Measurements from ENCODE around the gene THADA. TPM values are rescaled to one million over a fixed set of nuclear protein-coding genes. Genes with fewer than 3 reads are reported as not detected.
A peak's percentile ranks its signal among the peaks of the same experiment; 100 is the strongest.
"Not testable (repeated sequence)": the region's sequence is repeated elsewhere in the genome, so short reads cannot be mapped to it uniquely, and the experiment has no call there.

The THADA gene
- total and polyA plus RNA-seq, 4 experiments from 2014 or later, result 20.3 to 44.8 (median 32.8) TPM

DNA sequence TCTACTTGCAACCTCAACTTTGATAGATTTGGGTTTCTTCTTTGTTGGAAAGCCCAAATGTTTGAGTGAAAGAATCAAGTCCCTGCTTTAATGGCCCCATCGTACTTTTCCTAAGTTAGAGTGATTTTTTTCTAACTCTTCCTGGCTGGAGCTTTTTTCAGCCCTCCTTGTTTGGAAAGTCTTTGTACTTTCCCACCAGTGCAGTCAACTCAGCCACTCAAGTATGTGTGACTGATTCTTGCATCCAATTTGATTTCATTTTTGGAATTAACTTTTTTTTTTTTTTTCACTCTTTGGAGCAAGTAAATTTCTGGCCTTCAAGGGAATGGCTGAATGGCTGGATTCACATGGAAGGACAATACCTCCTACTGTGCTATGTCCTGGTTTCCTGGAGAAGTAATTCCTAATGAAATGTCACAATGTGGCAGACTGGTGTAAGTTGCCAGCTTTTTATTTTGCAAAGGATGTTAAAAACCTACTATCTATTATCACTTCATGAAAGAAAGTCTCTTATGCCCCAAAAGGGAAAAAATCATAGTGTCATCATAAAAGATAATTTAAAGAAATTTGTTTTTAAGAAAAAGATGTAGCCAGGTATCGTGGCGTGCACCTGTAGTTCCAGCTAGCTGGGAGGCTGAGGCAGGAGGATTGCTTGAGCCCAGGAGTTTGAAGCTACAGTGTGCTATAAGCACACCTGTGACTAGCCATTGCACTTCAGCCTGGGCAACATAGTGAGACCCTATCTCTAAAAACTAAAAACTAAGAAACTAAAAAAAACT is 293.5 kb downstream of the THADA start:
- no peaks in the 10 kb centered on the region for H3K27me3 Mint-ChIP-seq
- H3K4me3 Mint-ChIP-seq, result no peak overlapping the region
- H3K9me3 Mint-ChIP-seq, result no peaks in the 10 kb centered on the region
- H3K36me3 Mint-ChIP-seq, result peaks cover 20 to 24% of the 10 kb centered on the region in 2 donors
- no peak overlapping the region for H3K4me3 ChIP-seq (ENCODE audit: low read length in 2 of 2)
- no peaks in the 10 kb centered on the region for H3K9me3 ChIP-seq (ENCODE audit: control insufficient read depth in 1 of 2, low read length in 2 of 2)
- ChIA-PET CTCF (ENCODE audit: partially characterized antibody) (interaction anchor here (0.9 kb wide), 1 partner anchor 183 kb away, joined by 3 read pairs; no protein-coding TSS in a partner anchor), POLR2A (ENCODE audit: partially characterized antibody) (interaction anchor here (0.6 kb wide), 1 partner anchor 369 kb away, joined by 3 read pairs; no protein-coding TSS in a partner anchor)
- H3K4me1 Mint-ChIP-seq, result peaks cover 0 to 10% (median 3%) of the 10 kb centered on the region in 4 donors
- intact Hi-C loops (cut with micrococcal nuclease), result no loop called here
- H3K27me3 ChIP-seq (ENCODE audit: insufficient read depth, low read length), result no peaks in the 10 kb centered on the region
- H3K4me1 ChIP-seq (ENCODE audit: insufficient read depth, low read length), result no peaks in the 10 kb centered on the region
- H3K27ac Mint-ChIP-seq, result no peak overlapping the region
- H3K27ac ChIP-seq (ENCODE audit: low read depth, low read length), result no peak overlapping the region
- DNase-seq, result no peak
- H3K36me3 ChIP-seq (ENCODE audit: insufficient read depth, low read length), result no peaks in the 10 kb centered on the region

- Histone ChIP-seq H3K27ac (ENCODE audit: low read depth, low read length) (no peak overlapping the region), H3K27me3 (ENCODE audit: insufficient read depth, low read length) (no peaks in the 10 kb centered on the region), H3K36me3 (ENCODE audit: insufficient read depth, low read length) (no peaks in the 10 kb centered on the region), H3K4me3 (ENCODE audit: low read length in 2 of 2) (no peak overlapping the region), H3K4me1 (ENCODE audit: insufficient read depth, low read length) (no peaks in the 10 kb centered on the region), H3K9me3 (ENCODE audit: control insufficient read depth in 1 of 2, low read length in 2 of 2) (no peaks in the 10 kb centered on the region)
- CTCF ChIA-PET (ENCODE audit: partially characterized antibody), result no interaction called here
- Mint-ChIP-seq H3K27me3 (no peaks in the 10 kb centered on the region), H3K27ac (peak overlapping the region in 2 of 7 donors; percentile 63 to 69), H3K9me3 (no peaks in the 10 kb centered on the region), H3K4me1 (peaks cover 0 to 12% (median 3%) of the 10 kb centered on the region in 4 donors), H3K4me3 (no peak overlapping the region), H3K36me3 (peaks cover 14% of the 10 kb centered on the region in 2 donors)
- intact Hi-C loops (cut with micrococcal nuclease), result no loop called here
- DNase-seq, result no peak
- POLR2A ChIA-PET (ENCODE audit: partially characterized antibody), result no interaction called here
These were observed 294.9 kb downstream of the THADA start for GRCh38 chr2:43300781-43301583.

GRCh38 chr2:43300222-43300621 is 295.6 kb downstream of the THADA start:
- Histone ChIP-seq H3K9me3 (ENCODE audit: control insufficient read depth in 1 of 2, low read length in 2 of 2) (no peaks in the 10 kb centered on the region), H3K4me1 (ENCODE audit: insufficient read depth, low read length) (no peaks in the 10 kb centered on the region), H3K4me3 (ENCODE audit: low read length in 2 of 2) (no peak overlapping the region), H3K36me3 (ENCODE audit: insufficient read depth, low read length) (no peaks in the 10 kb centered on the region), H3K27me3 (ENCODE audit: insufficient read depth, low read length) (no peaks in the 10 kb centered on the region), H3K27ac (ENCODE audit: low read depth, low read length) (no peak overlapping the region)
- Mint-ChIP-seq H3K36me3 (peaks cover 10 to 14% of the 10 kb centered on the region in 2 donors), H3K9me3 (no peaks in the 10 kb centered on the region), H3K4me1 (peaks cover 0 to 10% (median 3%) of the 10 kb centered on the region in 4 donors), H3K27ac (no peak overlapping the region), H3K4me3 (no peak overlapping the region), H3K27me3 (no peaks in the 10 kb centered on the region)
- POLR2A ChIA-PET (ENCODE audit: partially characterized antibody), result no interaction called here
- intact Hi-C loops (cut with micrococcal nuclease), result no loop called here
- no peak for DNase-seq
- CTCF ChIA-PET (ENCODE audit: partially characterized antibody), result no interaction called here

GRCh38 chr2:43298500-43298899 is 297.3 kb downstream of the THADA start:
- Histone ChIP-seq H3K9me3 (ENCODE audit: control insufficient read depth in 1 of 2, low read length in 2 of 2) (no peaks in the 10 kb centered on the region), H3K27ac (ENCODE audit: low read depth, low read length) (no peak overlapping the region), H3K36me3 (ENCODE audit: insufficient read depth, low read length) (no peaks in the 10 kb centered on the region), H3K27me3 (ENCODE audit: insufficient read depth, low read length) (no peaks in the 10 kb centered on the region), H3K4me1 (ENCODE audit: insufficient read depth, low read length) (peaks cover 8% of the 10 kb centered on the region), H3K4me3 (ENCODE audit: low read length in 2 of 2) (no peak overlapping the region)
- no peak for DNase-seq
- H3K27me3 Mint-ChIP-seq, result no peaks in the 10 kb centered on the region
- CTCF ChIA-PET (ENCODE audit: partially characterized antibody), result no interaction called here
- peaks cover 8 to 11% of the 10 kb centered on the region in 2 donors for H3K36me3 Mint-ChIP-seq
- POLR2A ChIA-PET (ENCODE audit: partially characterized antibody), result no interaction called here
- peaks cover 11 to 20% (median 14%) of the 10 kb centered on the region in 4 donors for H3K4me1 Mint-ChIP-seq
- H3K4me3 Mint-ChIP-seq, result no peak overlapping the region
- peak overlapping the region in 1 of 7 donors; percentile 41 for H3K27ac Mint-ChIP-seq
- H3K9me3 Mint-ChIP-seq, result no peaks in the 10 kb centered on the region
- intact Hi-C loops (cut with micrococcal nuclease), result no loop called here

DNA sequence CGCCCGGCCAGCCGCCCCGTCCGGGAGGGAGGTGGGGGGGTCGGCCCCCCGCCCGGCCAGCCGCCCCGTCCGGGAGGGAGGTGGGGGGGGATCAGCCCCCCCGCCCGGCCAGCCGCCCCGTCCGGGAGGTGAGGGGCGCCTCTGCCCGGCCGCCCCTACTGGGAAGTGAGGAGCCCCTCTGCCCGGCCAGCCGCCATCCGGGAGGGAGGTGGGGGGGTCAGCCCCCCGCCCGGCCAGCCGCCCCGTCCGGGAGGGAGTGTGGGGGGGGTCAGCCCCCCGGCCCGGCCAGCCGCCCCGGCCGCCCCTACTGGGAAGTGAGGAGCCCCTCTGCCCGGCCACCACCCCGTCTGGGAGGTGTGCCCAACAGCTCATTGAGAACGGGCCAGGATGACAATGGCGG is 298.1 kb downstream of the THADA start:
- H3K27ac ChIP-seq (ENCODE audit: low read depth, low read length); H3K27me3 Mint-ChIP-seq; CTCF ChIA-PET (ENCODE audit: partially characterized antibody); H3K36me3 ChIP-seq (ENCODE audit: insufficient read depth, low read length); H3K4me3 ChIP-seq (ENCODE audit: low read length in 2 of 2); H3K9me3 ChIP-seq (ENCODE audit: control insufficient read depth in 1 of 2, low read length in 2 of 2); DNase-seq; H3K27me3 ChIP-seq (ENCODE audit: insufficient read depth, low read length); intact Hi-C loops (cut with micrococcal nuclease); H3K4me3 Mint-ChIP-seq; H3K4me1 ChIP-seq (ENCODE audit: insufficient read depth, low read length); POLR2A ChIA-PET (ENCODE audit: partially characterized antibody); H3K9me3 Mint-ChIP-seq; H3K27ac Mint-ChIP-seq: not testable (repeated sequence)
- Mint-ChIP-seq H3K36me3 (peaks cover 8 to 18% of the 10 kb centered on the region in 2 donors), H3K4me1 (peaks cover 11 to 20% (median 14%) of the 10 kb centered on the region in 4 donors)

GRCh38 chr2:43294973-43295603 is 300.8 kb downstream of the THADA start:
- no peaks in the 10 kb centered on the region for H3K27me3 Mint-ChIP-seq

More at GRCh38 chr2:43294973-43295603, 300.8 kb downstream of the THADA start:
- H3K9me3 Mint-ChIP-seq, result no peaks in the 10 kb centered on the region
- peaks cover 11 to 20% (median 12%) of the 10 kb centered on the region in 4 donors for H3K4me1 Mint-ChIP-seq
- H3K36me3 Mint-ChIP-seq, result peaks cover 29 to 36% of the 10 kb centered on the region in 2 donors
- H3K4me1 ChIP-seq (ENCODE audit: insufficient read depth, low read length), result peaks cover 8% of the 10 kb centered on the region
- no peak overlapping the region for H3K27ac Mint-ChIP-seq
- POLR2A ChIA-PET (ENCODE audit: partially characterized antibody), result interaction anchor here (1.8 kb wide), 1 partner anchor 75 kb away, joined by 6 read pairs; no protein-coding TSS in a partner anchor
- no peaks in the 10 kb centered on the region for H3K9me3 ChIP-seq (ENCODE audit: control insufficient read depth in 1 of 2, low read length in 2 of 2)
- no peaks in the 10 kb centered on the region for H3K27me3 ChIP-seq (ENCODE audit: insufficient read depth, low read length)
- peaks cover 12% of the 10 kb centered on the region for H3K36me3 ChIP-seq (ENCODE audit: insufficient read depth, low read length)
- no peak for DNase-seq
- H3K4me3 Mint-ChIP-seq, result no peak overlapping the region
- CTCF ChIA-PET (ENCODE audit: partially characterized antibody), result no interaction called here
- intact Hi-C loops (cut with micrococcal nuclease), result loop anchor here (5.0 kb wide), 1 partner anchor 132 kb away; no protein-coding TSS in a partner anchor
- no peak overlapping the region for H3K27ac ChIP-seq (ENCODE audit: low read depth, low read length)
- H3K4me3 ChIP-seq (ENCODE audit: low read length in 2 of 2), result no peak overlapping the region
